Measurements from ENCODE around the gene PVALB. TPM values are rescaled to one million over a fixed set of nuclear protein-coding genes. Genes with fewer than 3 reads are reported as not detected.

The PVALB gene
- total and polyA plus RNA-seq, 2 of the 4 experiments (the other 2 are of a cell fraction) = not detected

DNA sequence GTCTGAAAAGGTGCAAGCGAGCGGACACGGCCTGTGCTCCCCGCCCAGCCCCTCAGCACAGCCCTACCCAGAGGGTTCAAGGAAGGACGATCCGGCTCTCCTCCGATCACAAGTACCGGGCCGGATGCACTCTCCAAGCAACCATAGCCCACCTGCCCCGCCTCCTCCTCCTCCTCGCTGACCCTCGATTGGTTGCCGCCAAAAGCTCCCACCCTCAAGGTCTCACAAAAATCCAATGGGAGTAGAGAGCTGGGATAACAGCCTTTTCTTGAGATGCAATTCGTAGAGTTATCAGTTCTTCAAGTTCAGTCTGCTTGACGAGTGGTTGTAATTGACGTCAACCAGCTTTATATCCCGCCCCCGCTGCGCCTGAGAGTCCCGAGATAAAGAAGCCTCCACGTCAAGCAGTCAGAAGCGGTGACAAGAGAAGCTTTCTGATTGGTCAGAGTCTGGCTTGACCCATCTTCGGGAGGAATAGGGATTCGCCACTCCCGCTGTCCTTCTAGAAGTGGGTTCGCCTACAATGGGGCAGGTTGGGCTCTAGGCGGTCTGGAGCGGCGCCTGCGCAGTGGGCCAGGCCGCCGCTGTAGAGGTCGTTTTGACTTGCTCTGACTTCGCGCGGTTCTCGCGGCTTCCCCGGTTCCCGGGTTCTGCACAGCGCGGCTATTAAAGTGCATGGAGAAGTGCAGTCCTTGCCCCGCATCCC lies 40.7 kb downstream of the PVALB start, which contains the start of gene IFT27:
Gene IFT27 (minus strand): TSS at position 156 of the 706 bp plus-strand sequence. CDS start 412 bp downstream, outside the sequence.
- ChIA-PET POLR2A (ENCODE audit: unreplicated experiment) (interaction anchor here (0.5 to 1.0 kb wide), 2 partner anchors 8 to 238 kb away, joined by 3 to 4 read pairs; no protein-coding TSS in a partner anchor), CTCF (interaction anchor here (1.1 to 1.6 kb wide), 2 partner anchors 19 to 20 kb away, joined by 3 to 4 read pairs; no protein-coding TSS in a partner anchor)
- Histone ChIP-seq H3K9ac (ENCODE audit: low read depth, low read length) (peak within 1 kb of the TSS; percentile 56), H3K4me1 (ENCODE audit: control insufficient read depth, insufficient read depth, low read length) (peaks cover 4% of the 10 kb centered on the region), H3K27me3 (ENCODE audit: control insufficient read depth, insufficient read depth, low read length) (no peaks in the 10 kb centered on the region), H2AFZ (replicated peaks; ENCODE audit: low read length, poor library complexity) (peak within 1 kb of the TSS; percentile 93), H3K4me3 (ENCODE audit: insufficient read depth, low read depth, low read length) (peak within 1 kb of the TSS; percentile 56), H2BK20ac (ENCODE audit: low read depth, low read length) (no peak within 1 kb of the TSS), H2AK9ac (replicated peaks; ENCODE audit: low read depth, low read length, poor library complexity) (peak within 1 kb of the TSS; percentile 75), H2AK5ac (ENCODE audit: low read depth, low read length) (peak within 1 kb of the TSS; percentile 10; the same call in 1 of the 2 replicates), H2BK120ac (ENCODE audit: low read depth, low read length) (no peak within 1 kb of the TSS), H3K14ac (replicated peaks; ENCODE audit: low read depth, low read length) (peak within 1 kb of the TSS; percentile 78), H2BK15ac (ENCODE audit: low read depth, low read length) (no peak within 1 kb of the TSS), H3K18ac (ENCODE audit: low read depth, low read length) (peak within 1 kb of the TSS; percentile 1; the same call in 1 of the 2 replicates), H3K23ac (ENCODE audit: low read depth, low read length) (peak within 1 kb of the TSS; percentile 86), H3K79me1 (ENCODE audit: low read depth in 1 of 2, low read length in 2 of 2) (peaks cover 12 to 15% of the 10 kb centered on the region in 2 experiments; a peak in 3 of 4 replicates), H3K56ac (ENCODE audit: extremely low read depth, insufficient read depth, low read length) (no peak within 1 kb of the TSS), H4K5ac (ENCODE audit: low read depth, low read length) (peak within 1 kb of the TSS; percentile 58), H4K91ac (ENCODE audit: insufficient read depth, low read depth, low read length) (0 out of 2 replicates have a peak within 1 kb of the TSS, but pooled peaks have one; percentile 23), H3K9me3 (ENCODE audit: control insufficient read depth, insufficient read depth, low read length) (no peaks in the 10 kb centered on the region), H3K36me3 (ENCODE audit: control insufficient read depth, insufficient read depth, low read length) (0 out of 2 replicates have a peak, but pooled peaks cover 2% of the 10 kb centered on the region), H2BK5ac (ENCODE audit: low read depth, low read length, poor library complexity, severe bottlenecking) (no peak within 1 kb of the TSS), H3K4me2 (ENCODE audit: low read depth, low read length) (peak within 1 kb of the TSS; percentile 95), H4K20me1 (ENCODE audit: insufficient read depth, low read length) (no peaks in the 10 kb centered on the region), H3K4ac (ENCODE audit: low read depth, low read length) (peak within 1 kb of the TSS; percentile 68), H3K27ac (ENCODE audit: insufficient read depth, low read length) (peak within 1 kb of the TSS; percentile 31), H4K8ac (ENCODE audit: low read depth in 2 of 2, low read length in 2 of 2) (peak within 1 kb of the TSS; percentile 77 to 90), H3K9me1 (ENCODE audit: insufficient read depth, low read length) (0 out of 2 replicates have a peak, but pooled peaks cover 3% of the 10 kb centered on the region)
- intact Hi-C loops (cut with micrococcal nuclease) (no loop called here), dilution Hi-C loops (cut with HindIII; ENCODE audit: low sequenced_read_pairs, unreplicated experiment) (no loop called here), in situ Hi-C loops (cut with MboI; ENCODE audit: low sequenced_read_pairs) (loop anchor here (10.0 kb wide), 1 partner anchor 231 kb away; no protein-coding TSS in a partner anchor)
- no TSS peak for BruUV-seq (replicated peaks)
- DNase-seq (peak; percentile 100), ATAC-seq (ENCODE audit: low read depth) (peak; percentile 96)
- no peak for TF ChIP-seq NFE2L2 (IDR thresholded peaks at IDR 0.05; ENCODE audit: low read depth, low read length)
- peak; percentile 46; the same call in 1 of the 2 replicates for TF ChIP-seq POLR2A (IDR thresholded peaks at IDR 0.05; ENCODE audit: low read depth, low read length)
- peak; percentile 75 for TF ChIP-seq FOS (IDR thresholded peaks at IDR 0.05; ENCODE audit: low read depth, low read length)
- TF ChIP-seq MAZ (IDR thresholded peaks at IDR 0.05; ENCODE audit: borderline replicate concordance, low read depth, low read length) = peak; percentile 30; the same call in 1 of the 2 replicates
- no peak for TF ChIP-seq CHD1 (IDR thresholded peaks at IDR 0.05; ENCODE audit: low read depth, low read length)
- TF ChIP-seq BHLHE40 (IDR thresholded peaks at IDR 0.05; ENCODE audit: low read depth, low read length) = peak; percentile 59
- WGBS, 2 experiments (ENCODE audit: extremely low coverage in 2 of 2, insufficient read length in 1 of 2) = 1% methylated on average over 25 of the region's 43 CpGs; no CpG with 5 or more reads in 1 of the 2 experiments
